Left hindlimb (tissue), 1 donor: ENCODE measurements around the gene PIGX.

Experiments used
- DNase-seq: peaks from one replicate; pipeline ENCODE4 v3.0.0-alpha.2; 2018

Gene PIGX

GRCh38 chr3:196711838-196712513, at the start of gene PIGX, which contains the start of gene CEP19:
TSS of gene PIGX (plus strand) at chr3:196712377.
TSS of gene CEP19 (minus strand) at chr3:196712250. CDS start at chr3:196708657, 3,593 bp downstream.
- peak; percentile 91 for DNase-seq

- no peak for DNase-seq
These were observed 49.2 kb upstream of the PIGX start for GRCh38 chr3:196662711-196663571.

GRCh38 chr3:196666001-196666867, 45.9 kb upstream of the PIGX start:
- DNase-seq, result no peak

GRCh38 chr3:196667056-196667825, 44.9 kb upstream of the PIGX start:
- DNase-seq, result no peak

GRCh38 chr3:196670339-196670738, 41.8 kb upstream of the PIGX start:
- DNase-seq, result no peak

- DNase-seq, result no peak
These were observed 38.5 kb upstream of the PIGX start for GRCh38 chr3:196673632-196674031.

- no peak for DNase-seq
These were observed 34.8 kb upstream of the PIGX start for GRCh38 chr3:196677353-196677752.

GRCh38 chr3:196677931-196678330, 34.2 kb upstream of the PIGX start:
- no peak for DNase-seq

- DNase-seq, result peak; percentile 61
These were observed 27.4 kb upstream of the PIGX start for GRCh38 chr3:196684548-196685407.

- no peak for DNase-seq
These were observed 25.7 kb upstream of the PIGX start for GRCh38 chr3:196686436-196686835.

- no peak for DNase-seq
These were observed 23.8 kb upstream of the PIGX start for GRCh38 chr3:196688349-196688748.

GRCh38 chr3:196689941-196690660, 22.1 kb upstream of the PIGX start:
- DNase-seq, result no peak

GRCh38 chr3:196691386-196691785, 20.8 kb upstream of the PIGX start:
- DNase-seq, result no peak

- DNase-seq, result no peak
These were observed 18.0 kb upstream of the PIGX start for GRCh38 chr3:196694202-196694638.

- DNase-seq, result no peak
These were observed 17.0 kb upstream of the PIGX start for GRCh38 chr3:196694941-196695848.

GRCh38 chr3:196695849-196696226, 16.3 kb upstream of the PIGX start:
- no peak for DNase-seq

GRCh38 chr3:196697270-196697669, 14.9 kb upstream of the PIGX start:
- no peak for DNase-seq

- no peak for DNase-seq
These were observed 12.4 kb upstream of the PIGX start for GRCh38 chr3:196699749-196700148.

GRCh38 chr3:196700801-196701200, 11.4 kb upstream of the PIGX start:
- DNase-seq, result no peak
